K562 (cell line): ENCODE results near the gene UBASH3B.

Experiments
- CTCF ChIP-seq, 3 experiments: IDR thresholded peaks in 2 of 3; conservative IDR thresholded peaks in 1 of 3; 2 replicates each; pipeline ENCODE4 v1.5.1; 2011 to 2012; ENCODE audit warnings: low read length in 3 of 3, mild to moderate bottlenecking in 3 of 3, control low read depth in 2 of 3, improper control_type of control experiment in 1 of 3, inconsistent platforms in 1 of 3, low read depth in 1 of 3, mixed read lengths in 1 of 3, moderate library complexity in 1 of 3; ENCODE audit not compliant: insufficient read depth in 2 of 3
- EGR1 ChIP-seq: fragments of 450-650 bp; conservative IDR thresholded peaks from 2 replicates; pipeline ENCODE4 v1.6.1; 2017; ENCODE audit warnings: mild to moderate bottlenecking
- MYC ChIP-seq, 2 experiments: fragments of 250-450 bp in 1 of 2; sonication (Bioruptor Pico) in 1 of 2; IDR thresholded peaks; 2 replicates each; pipeline versions ENCODE4 v1.5.1 to v1.6.1; 2012 to 2021; ENCODE audit warnings: low read depth in 2 of 2, borderline replicate concordance in 1 of 2, improper control_type of control experiment in 1 of 2, low read length in 1 of 2, mild to moderate bottlenecking in 1 of 2, moderate library complexity in 1 of 2
- POLR2AphosphoS5 ChIP-seq: IDR thresholded peaks from 2 replicates; pipeline ENCODE4 v1.6.1; 2011; ENCODE audit warnings: mild to moderate bottlenecking, low read depth, low read length, moderate library complexity; ENCODE audit not compliant: control insufficient read depth, insufficient read depth
- ZEB2 ChIP-seq: fragments of 450-650 bp; IDR thresholded peaks from 2 replicates; pipeline ENCODE4 v1.6.1; 2016
- TF ChIP-seq, protein P1 (sequence below): sonication (generic); formaldehyde crosslinking; IDR thresholded peaks from 2 replicates; pipeline ENCODE4 v1.8.1; 2023; ENCODE audit warnings: mild to moderate bottlenecking, missing genetic modification reagents

GRCh38 chr11:122804796-122805195 lies 149.3 kb downstream of the UBASH3B start:
- TF ChIP-seq EGR1 = no peak
- TF ChIP-seq ZEB2 = no peak
- no peak for TF ChIP-seq MYC (IDR thresholded peaks at IDR 0.05; ENCODE audit: low read depth, low read length)
- TF ChIP-seq MYC (CRISPR knock-in tag; IDR thresholded peaks at IDR 0.05; ENCODE audit: borderline replicate concordance, low read depth) = no peak
- TF ChIP-seq POLR2AphosphoS5 = no peak
- no peak for TF ChIP-seq CTCF (IDR thresholded peaks at IDR 0.05 in 2 of 3, conservative IDR thresholded peaks at IDR 0.05 in 1 of 3; ENCODE audit: insufficient read depth in 2 of 3, low read depth in 1 of 3, low read length in 3 of 3)
- TF ChIP-seq, protein P1, sequence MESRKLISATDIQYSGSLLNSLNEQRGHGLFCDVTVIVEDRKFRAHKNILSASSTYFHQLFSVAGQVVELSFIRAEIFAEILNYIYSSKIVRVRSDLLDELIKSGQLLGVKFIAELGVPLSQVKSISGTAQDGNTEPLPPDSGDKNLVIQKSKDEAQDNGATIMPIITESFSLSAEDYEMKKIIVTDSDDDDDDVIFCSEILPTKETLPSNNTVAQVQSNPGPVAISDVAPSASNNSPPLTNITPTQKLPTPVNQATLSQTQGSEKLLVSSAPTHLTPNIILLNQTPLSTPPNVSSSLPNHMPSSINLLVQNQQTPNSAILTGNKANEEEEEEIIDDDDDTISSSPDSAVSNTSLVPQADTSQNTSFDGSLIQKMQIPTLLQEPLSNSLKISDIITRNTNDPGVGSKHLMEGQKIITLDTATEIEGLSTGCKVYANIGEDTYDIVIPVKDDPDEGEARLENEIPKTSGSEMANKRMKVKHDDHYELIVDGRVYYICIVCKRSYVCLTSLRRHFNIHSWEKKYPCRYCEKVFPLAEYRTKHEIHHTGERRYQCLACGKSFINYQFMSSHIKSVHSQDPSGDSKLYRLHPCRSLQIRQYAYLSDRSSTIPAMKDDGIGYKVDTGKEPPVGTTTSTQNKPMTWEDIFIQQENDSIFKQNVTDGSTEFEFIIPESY = no peak
